Upper lobe of left lung (tissue), 4 donors: ENCODE data around the gene RNF213.
"Not testable (repeated sequence)": the region's sequence is repeated elsewhere in the genome, so short reads cannot be mapped to it uniquely, and the experiment has no call there.

Experiments
- CTCF ChIP-seq, 6 experiments: fragments of 450-650 bp in 4 of 6; fragments of 200-600 bp in 2 of 6; sonication (generic) in 2 of 6; IDR thresholded peaks; one replicate each; pipeline ENCODE4 v1.5.1; 2016 to 2019; ENCODE audit warnings: antibody characterized with exemption in 6 of 6
- EP300 ChIP-seq, 4 donors: sonication (generic); formaldehyde crosslinking; IDR thresholded peaks; one replicate each; pipeline ENCODE4 v1.5.1; 2017; ENCODE audit warnings: antibody characterized with exemption in 4 of 4, control low read depth in 2 of 4
- POLR2A ChIP-seq, 4 donors: fragments of 450-650 bp; IDR thresholded peaks; one replicate each; pipeline ENCODE4 v1.5.1; 2016 to 2017; ENCODE audit warnings: antibody characterized with exemption in 4 of 4, mild to moderate bottlenecking in 2 of 4
- POLR2AphosphoS5 ChIP-seq, 2 donors: sonication (generic); formaldehyde crosslinking; IDR thresholded peaks; one replicate each; pipeline ENCODE4 v1.5.1; 2017; ENCODE audit warnings: antibody characterized with exemption in 2 of 2

- TF ChIP-seq POLR2AphosphoS5, CTCF, EP300, POLR2A (IDR thresholded peaks at IDR 0.05): not testable (repeated sequence)
These were observed 40.1 kb downstream of the RNF213 start for GRCh38 chr17:80300756-80301155.
